Keratinocyte (primary cell): ENCODE data around the gene OASL. TPM values are rescaled to one million over a fixed set of nuclear protein-coding genes. Genes with fewer than 3 reads are reported as not detected.

Experiments
- DNase-seq: peaks from one replicate; pipeline ENCODE4 v3.0.0-alpha.2; 2011; ENCODE audit warnings: low read depth, missing footprints, low spot score
- FAIRE-seq: peaks from 2 replicates; lab custom pipeline; 2011; peaks lifted over from hg19 to GRCh38; lab: Jason Lieb, UNC
- H2AFZ ChIP-seq: 2 replicates; pipeline ENCODE4 v1.6.0; 2012; ENCODE audit warnings: low read length, control low read depth, inconsistent platforms; ENCODE audit not compliant: control insufficient read depth
- H3K27ac ChIP-seq: 2 replicates; pipeline ENCODE4 v1.5.1; 2011; ENCODE audit warnings: low read length; ENCODE audit not compliant: control insufficient read depth, insufficient read depth
- H3K27me3 ChIP-seq: 3 replicates; pipeline ENCODE4 v1.6.0; 2011; ENCODE audit warnings: low read length; ENCODE audit not compliant: control insufficient read depth, insufficient read depth; ENCODE audit errors: extremely low read depth
- H3K36me3 ChIP-seq, 2 experiments: 2 replicates in 1 of 2; 3 replicates in 1 of 2; pipeline ENCODE4 v1.5.1; 2011; ENCODE audit warnings: low read length in 2 of 2, mild to moderate bottlenecking in 1 of 2; ENCODE audit not compliant: control insufficient read depth in 2 of 2, insufficient read depth in 2 of 2; ENCODE audit errors: extremely low read depth in 1 of 2
- H3K4me1 ChIP-seq: 3 replicates; pipeline ENCODE4 v1.5.1; 2011; ENCODE audit warnings: low read length; ENCODE audit not compliant: control insufficient read depth, insufficient read depth; ENCODE audit errors: extremely low read depth
- H3K4me2 ChIP-seq: 3 replicates; pipeline ENCODE4 v1.6.0; 2011; ENCODE audit warnings: low read depth, low read length; ENCODE audit not compliant: control insufficient read depth, insufficient read depth; ENCODE audit errors: extremely low read depth
- H3K4me3 ChIP-seq, 3 experiments: fragments of 200-600 bp in 1 of 3; sonication (generic) in 1 of 3; 2 replicates in 2 of 3; 3 replicates in 1 of 3; pipeline ENCODE4 v1.5.1; 2011 to 2016; ENCODE audit warnings: low read length in 3 of 3, mild to moderate bottlenecking in 3 of 3, control low read depth in 2 of 3, inconsistent platforms in 1 of 3, low read depth in 1 of 3, mixed read lengths in 1 of 3, mixed run types in 1 of 3, moderate library complexity in 1 of 3; ENCODE audit not compliant: control insufficient read depth in 2 of 3, insufficient read depth in 2 of 3; ENCODE audit errors: extremely low read depth in 1 of 3
- H3K79me2 ChIP-seq: 2 replicates; pipeline ENCODE4 v1.6.0; 2012; ENCODE audit warnings: low read length; ENCODE audit not compliant: control insufficient read depth, insufficient read depth
- H3K9ac ChIP-seq: 3 replicates; pipeline ENCODE4 v1.6.0; 2011; ENCODE audit warnings: low read length; ENCODE audit not compliant: control insufficient read depth, insufficient read depth; ENCODE audit errors: extremely low read depth
- H3K9me1 ChIP-seq: 3 replicates; pipeline ENCODE4 v1.6.0; 2011; ENCODE audit warnings: low read length; ENCODE audit not compliant: control insufficient read depth, insufficient read depth; ENCODE audit errors: extremely low read depth
- H3K9me3 ChIP-seq: 2 replicates; pipeline ENCODE4 v1.5.1; 2012; ENCODE audit warnings: low read depth, low read length; ENCODE audit not compliant: control insufficient read depth
- H4K20me1 ChIP-seq: 3 replicates; pipeline ENCODE4 v1.6.0; 2011; ENCODE audit warnings: low read length; ENCODE audit not compliant: control insufficient read depth, insufficient read depth; ENCODE audit errors: extremely low read depth
- CTCF ChIP-seq, 3 experiments: IDR thresholded peaks in 1 of 3; conservative IDR thresholded peaks in 1 of 3; optimal IDR thresholded peaks in 1 of 3; 2 replicates in 2 of 3; 3 replicates in 1 of 3; pipeline versions ENCODE3 to v1.5.1; 2011; ENCODE audit warnings: low read length in 3 of 3, mild to moderate bottlenecking in 3 of 3, moderate library complexity in 2 of 3, control low read depth in 1 of 3, inconsistent platforms in 1 of 3; ENCODE audit not compliant: insufficient read depth in 2 of 3; ENCODE audit errors: extremely low read depth in 1 of 3
- EZH2 ChIP-seq: IDR thresholded peaks from one replicate; pipeline ENCODE4 v1.6.1; 2012; ENCODE audit warnings: inconsistent platforms, mild to moderate bottlenecking, low read length, moderate library complexity
- dilution Hi-C: fragments of 300-500 bp; cut with MboI; formaldehyde crosslinking; loops from one replicate; pipeline ENCODE4 v1.7.0; 2020; ENCODE audit warnings: low sequenced_read_pairs; ENCODE audit not compliant: extremely low pct_ligation_motif_present
- polyA plus RNA-seq, 5 experiments: library from polyadenylated mRNA; depleted of rRNA in 3 of 5; stranded (reverse) in 3 of 5; stranded (forward) in 1 of 5; unstranded in 1 of 5; fragments of >200 nt; gene quantifications; 1 replicate in 1 of 5; 2 replicates in 3 of 5; 3 replicates in 1 of 5; pipeline versions ENCODE4 v1.2.1 to v1.2.3, GENCODE V29; 2011 to 2012; ENCODE audit warnings: missing spikeins in 2 of 5, low read depth in 1 of 5, low replicate concordance in 1 of 5

OASL gene
- polyA plus RNA-seq, 1 donor (not counting 4 experiments of a cell fraction or from before 2014, with no cell fraction given), result 3.6 TPM

- FAIRE-seq, result no peak
- no peak overlapping the region for H2AFZ ChIP-seq
- H4K20me1 ChIP-seq, result no peaks in the 10 kb centered on the region
- no peak for DNase-seq
- no peak overlapping the region for H3K9ac ChIP-seq
- dilution Hi-C loops, result no loop called here
- no peak for TF ChIP-seq CTCF (optimal IDR thresholded peaks at IDR 0.05 in 1 of 3, IDR thresholded peaks at IDR 0.05 in 1 of 3, conservative IDR thresholded peaks at IDR 0.05 in 1 of 3; ENCODE audit: extremely low read depth in 1 of 3, insufficient read depth in 2 of 3, low read length in 3 of 3)
- no peak for TF ChIP-seq EZH2
- peaks cover 0 to 4% of the 10 kb centered on the region in 2 experiments for H3K36me3 ChIP-seq
- H3K9me3 ChIP-seq, result no peaks in the 10 kb centered on the region
- no peaks in the 10 kb centered on the region for H3K79me2 ChIP-seq
- H3K27me3 ChIP-seq, result peaks cover 7% of the 10 kb centered on the region
- H3K4me1 ChIP-seq, result no peaks in the 10 kb centered on the region
- no peak overlapping the region for H3K27ac ChIP-seq
- H3K9me1 ChIP-seq, result no peaks in the 10 kb centered on the region
- no peak overlapping the region for H3K4me3 ChIP-seq
- no peak overlapping the region for H3K4me2 ChIP-seq
Measured at GRCh38 chr12:120997448-120997847, 41.6 kb downstream of the OASL start.

- Histone ChIP-seq H3K9me3 (no peaks in the 10 kb centered on the region), H3K9me1 (no peaks in the 10 kb centered on the region), H3K4me2 (no peak overlapping the region), H3K36me3 (no peaks in the 10 kb centered on the region), H3K79me2 (no peaks in the 10 kb centered on the region), H3K27ac (no peak overlapping the region), H3K27me3 (peaks cover 7% of the 10 kb centered on the region), H4K20me1 (no peaks in the 10 kb centered on the region), H3K4me1 (no peaks in the 10 kb centered on the region), H3K9ac (no peak overlapping the region), H3K4me3 (no peak overlapping the region), H2AFZ (no peak overlapping the region)
- TF ChIP-seq EZH2, result no peak
- TF ChIP-seq CTCF (optimal IDR thresholded peaks at IDR 0.05 in 1 of 3, IDR thresholded peaks at IDR 0.05 in 1 of 3, conservative IDR thresholded peaks at IDR 0.05 in 1 of 3; ENCODE audit: extremely low read depth in 1 of 3, insufficient read depth in 2 of 3, low read length in 3 of 3), result no peak
- FAIRE-seq (no peak), DNase-seq (no peak)
- dilution Hi-C loops, result no loop called here
Measured at GRCh38 chr12:120996133-120996746, 42.8 kb downstream of the OASL start.
